ENCODE measurements around the gene TBL1XR1.
A peak's percentile ranks its signal among the peaks of the same experiment; 100 is the strongest.
"Not testable (repeated sequence)": the region's sequence is repeated elsewhere in the genome, so short reads cannot be mapped to it uniquely, and the experiment has no call there.

Gene TBL1XR1

DNA sequence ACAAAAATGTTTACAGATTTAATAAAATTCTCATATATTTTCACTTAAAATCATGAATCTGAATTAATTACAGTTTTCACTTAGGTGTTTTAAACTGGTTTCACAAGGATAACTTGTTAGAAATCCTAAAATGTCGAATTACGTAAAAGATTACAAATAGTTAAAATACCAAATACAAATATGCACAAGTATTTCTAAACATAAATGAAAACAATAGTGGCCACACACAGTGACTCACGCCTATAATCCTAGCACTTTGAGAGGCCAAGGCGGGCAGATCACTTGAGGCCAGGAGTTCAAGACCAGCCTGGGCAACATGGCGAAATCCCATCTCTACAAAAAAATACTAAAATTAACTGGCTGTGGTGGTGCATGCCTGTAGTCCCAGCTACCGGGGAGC lies 10.9 kb upstream of the TBL1XR1 start:
- DNase-seq, result no peak

DNA sequence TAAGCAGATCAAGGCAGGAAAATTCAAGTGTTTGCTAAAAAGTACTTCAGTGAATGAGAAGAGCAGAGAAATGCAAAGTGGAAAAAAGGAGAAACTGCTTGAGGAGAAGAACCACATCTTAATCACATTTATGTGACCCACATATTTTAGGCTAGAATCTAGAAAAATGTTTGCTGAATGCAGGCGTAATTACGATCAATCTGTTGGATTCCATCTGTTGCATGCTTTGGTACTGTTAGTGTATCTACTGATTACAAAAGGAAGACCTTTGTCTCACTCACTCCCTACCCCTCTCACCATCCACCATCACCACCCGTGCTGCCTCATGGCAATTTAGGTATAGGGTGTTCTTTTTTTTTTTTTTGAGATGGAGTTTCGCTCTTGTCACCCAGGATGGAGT lies 9.7 kb upstream of the TBL1XR1 start:
- no peak for DNase-seq

DNA sequence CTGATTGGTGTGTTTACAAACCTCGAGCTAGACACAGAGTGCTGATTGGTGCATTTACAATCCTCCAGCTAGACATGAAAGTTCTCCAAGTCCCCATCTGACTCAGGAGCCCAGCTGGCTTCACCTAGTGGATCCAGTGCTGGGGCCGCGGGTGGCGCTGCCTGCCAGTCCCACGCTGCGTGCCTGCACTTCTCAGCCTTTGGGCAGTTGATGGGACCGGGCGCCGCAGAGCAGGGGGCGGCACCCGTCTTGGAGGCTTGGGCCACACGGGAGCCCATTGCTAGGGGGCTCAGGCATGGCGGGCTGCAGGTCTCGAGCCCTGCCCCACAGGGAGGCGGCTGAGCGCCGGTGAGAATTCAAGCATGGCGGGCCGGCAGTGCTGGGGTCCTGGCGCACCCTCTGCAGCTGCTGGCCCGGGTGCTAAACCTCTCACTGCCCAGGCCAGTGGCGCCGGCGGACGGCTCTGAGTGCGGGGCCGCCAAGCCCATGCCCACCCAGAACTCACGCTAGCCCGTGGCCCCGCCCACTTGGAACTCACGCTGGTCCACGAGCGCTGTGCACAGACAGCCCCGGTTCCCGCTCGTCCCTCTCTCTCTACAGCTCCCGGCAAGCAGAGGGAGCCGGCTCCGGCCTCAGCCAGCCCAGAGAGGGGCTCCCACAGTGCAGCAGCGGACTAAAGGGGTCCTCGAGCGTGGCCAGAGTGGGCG lies 6.6 kb upstream of the TBL1XR1 start:
- no peak for DNase-seq

DNA sequence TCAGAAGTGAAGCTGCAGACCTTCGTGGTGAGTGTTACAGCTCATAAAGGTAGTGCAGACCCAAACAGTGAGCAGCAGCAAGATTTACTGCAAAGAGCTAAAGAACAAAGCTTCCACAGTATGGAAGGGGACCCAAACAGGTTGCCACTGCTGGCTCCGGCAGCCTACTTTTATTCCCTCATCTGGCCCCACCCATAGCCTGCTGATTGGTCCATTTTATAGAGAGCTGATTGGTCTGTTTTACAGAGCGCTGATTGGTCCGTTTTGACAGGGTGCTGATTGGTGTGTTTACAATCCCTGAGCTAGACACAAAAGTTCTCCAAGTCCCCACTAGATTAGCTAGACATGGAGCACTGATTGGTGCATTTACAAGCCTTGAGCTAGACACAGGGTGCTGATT lies 5.7 kb upstream of the TBL1XR1 start:
- DNase-seq, result not testable (repeated sequence)

DNA sequence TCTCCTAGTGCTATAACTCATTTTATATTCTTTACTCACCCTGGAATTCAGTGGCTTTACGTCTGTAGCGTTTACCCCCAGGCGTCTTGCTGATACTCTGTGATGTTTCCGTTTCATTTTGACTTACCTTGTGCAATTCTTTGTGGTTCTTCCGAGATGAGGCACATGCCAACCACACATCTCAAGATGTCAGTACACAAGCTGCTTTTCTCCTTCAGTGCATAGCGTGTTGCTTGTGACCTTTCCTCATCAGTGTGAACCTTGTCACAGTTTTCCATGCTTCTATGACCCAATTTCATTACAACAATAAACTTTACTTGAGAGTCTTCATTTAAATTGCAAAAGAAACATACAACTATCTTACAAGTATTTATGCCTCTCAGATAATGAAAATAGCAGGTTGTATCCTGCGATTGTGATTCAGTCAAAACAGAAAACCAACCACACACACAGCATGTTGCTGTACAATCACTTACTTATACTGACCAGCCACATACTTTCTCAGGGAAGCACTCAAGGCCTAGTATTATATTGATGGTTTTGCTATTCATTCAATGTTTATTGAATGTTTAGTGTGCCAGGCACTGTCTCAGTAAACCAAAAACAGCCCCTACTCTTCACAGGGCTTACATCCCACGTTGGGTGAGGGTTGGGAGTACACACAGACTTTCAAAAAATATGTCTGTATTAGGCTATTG lies 4.6 kb upstream of the TBL1XR1 start:
- peak; percentile 46 for DNase-seq

DNA sequence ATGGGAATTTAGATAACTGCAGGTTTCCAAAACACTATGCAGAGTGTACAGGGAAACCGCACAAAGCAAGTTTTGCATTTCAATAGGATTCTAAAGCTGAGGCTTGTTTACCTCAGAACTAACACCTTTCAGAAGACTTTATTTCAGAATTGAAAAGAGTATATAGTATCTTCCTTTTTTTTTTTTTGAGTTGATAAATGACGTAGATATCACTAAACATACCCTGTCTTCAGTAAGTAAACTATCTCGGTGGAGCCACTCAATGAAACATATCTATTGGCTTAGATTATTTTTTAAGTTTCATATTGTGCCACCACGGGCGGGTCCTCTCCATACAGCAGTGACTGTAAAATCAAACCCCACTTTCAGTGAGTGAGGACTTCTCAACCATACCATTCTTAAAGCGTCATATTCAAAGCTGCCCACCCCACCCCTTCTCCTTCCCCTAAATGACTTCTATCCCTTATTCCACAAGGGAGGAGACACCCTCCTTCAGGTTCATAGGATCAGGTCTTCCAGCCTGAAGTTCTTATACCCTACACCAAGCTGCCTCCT lies 2.0 kb upstream of the TBL1XR1 start:
- DNase-seq, result no peak

DNA sequence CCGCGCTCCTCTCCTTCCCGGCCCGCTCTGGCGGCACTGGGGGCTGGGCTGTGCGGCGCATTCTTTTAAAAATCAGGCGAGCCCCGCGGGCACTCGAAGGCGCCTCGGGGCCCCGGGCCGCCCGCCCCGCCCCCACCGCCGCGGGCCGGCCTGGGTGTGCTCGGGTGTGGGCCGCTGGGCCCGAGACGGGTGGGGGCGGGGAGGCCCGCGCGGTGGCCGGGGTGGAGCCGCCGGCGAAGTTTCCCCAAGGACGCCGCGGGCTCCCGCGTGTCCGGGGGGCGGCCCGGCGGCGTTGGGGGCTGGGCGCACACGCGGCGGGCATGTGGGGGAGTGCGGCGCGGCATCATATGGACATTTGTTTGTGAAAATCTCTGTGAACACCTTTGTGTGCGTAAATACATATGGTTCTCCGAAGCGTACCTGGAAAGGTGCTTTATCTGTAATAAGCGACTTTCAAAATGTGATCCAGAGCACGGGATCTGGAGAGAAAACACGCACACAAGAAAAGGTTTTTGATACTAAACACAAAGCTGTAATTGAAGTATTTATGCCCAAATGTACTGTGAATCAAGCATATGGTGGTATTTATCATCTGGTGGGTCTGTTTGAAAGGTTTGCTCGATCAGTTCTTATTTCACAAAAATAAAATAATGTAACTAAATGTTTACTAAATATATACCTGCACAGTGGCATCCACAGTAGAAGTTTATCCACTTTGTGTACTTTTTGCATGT lies 612 bp upstream of the TBL1XR1 start:
- DNase-seq, result no peak

DNA sequence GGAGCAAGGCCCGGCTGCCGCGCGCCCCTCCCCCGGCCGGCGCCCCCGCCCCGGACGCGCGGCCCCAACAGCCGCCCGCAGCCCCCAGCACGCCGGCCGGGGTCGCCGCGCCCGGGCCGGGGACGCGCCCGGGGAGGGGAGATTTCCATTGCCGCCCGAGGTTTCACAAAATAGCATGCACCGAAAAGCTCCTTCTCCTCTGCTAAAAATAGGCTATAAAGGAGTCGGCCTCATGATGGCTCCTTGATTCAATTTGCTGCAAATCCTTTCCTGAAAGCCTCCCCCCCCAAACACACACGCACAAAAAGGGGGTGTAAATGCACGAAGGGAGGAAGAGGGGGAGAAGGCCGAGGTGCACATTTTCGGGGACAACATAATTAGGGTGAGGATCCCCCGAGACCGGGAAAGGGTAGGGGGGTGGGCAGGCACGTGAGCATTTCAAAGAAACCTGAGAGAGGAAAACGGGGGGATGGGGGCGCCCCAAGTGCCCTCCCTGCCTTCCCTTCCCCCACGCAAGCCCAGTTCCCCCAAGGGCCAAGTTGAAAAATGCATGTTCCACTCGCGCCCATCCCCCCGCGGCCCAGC lies 734 bp downstream of the TBL1XR1 start:
- DNase-seq, result no peak

DNA sequence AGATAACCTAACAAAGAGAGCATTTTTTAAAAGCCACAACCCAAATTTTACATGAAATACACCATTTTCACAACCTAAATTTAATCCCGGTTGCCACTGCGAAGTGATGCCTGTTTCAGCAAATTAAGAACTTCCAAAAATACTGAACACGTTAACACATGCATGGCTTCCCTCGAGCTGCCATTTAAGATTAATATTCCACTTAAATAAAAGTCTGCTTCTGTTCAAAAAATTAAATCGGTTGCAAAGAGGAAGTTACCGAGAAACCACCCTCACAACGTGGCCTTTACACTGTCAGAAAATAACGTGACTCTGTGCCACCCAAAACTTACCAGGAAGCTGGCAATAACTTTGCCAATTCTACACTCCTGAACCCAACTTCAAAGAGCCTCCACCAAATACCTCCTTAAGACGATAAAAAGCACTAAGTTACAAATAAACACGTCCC lies 1.2 kb downstream of the TBL1XR1 start:
- DNase-seq, result peak; percentile 15

DNA sequence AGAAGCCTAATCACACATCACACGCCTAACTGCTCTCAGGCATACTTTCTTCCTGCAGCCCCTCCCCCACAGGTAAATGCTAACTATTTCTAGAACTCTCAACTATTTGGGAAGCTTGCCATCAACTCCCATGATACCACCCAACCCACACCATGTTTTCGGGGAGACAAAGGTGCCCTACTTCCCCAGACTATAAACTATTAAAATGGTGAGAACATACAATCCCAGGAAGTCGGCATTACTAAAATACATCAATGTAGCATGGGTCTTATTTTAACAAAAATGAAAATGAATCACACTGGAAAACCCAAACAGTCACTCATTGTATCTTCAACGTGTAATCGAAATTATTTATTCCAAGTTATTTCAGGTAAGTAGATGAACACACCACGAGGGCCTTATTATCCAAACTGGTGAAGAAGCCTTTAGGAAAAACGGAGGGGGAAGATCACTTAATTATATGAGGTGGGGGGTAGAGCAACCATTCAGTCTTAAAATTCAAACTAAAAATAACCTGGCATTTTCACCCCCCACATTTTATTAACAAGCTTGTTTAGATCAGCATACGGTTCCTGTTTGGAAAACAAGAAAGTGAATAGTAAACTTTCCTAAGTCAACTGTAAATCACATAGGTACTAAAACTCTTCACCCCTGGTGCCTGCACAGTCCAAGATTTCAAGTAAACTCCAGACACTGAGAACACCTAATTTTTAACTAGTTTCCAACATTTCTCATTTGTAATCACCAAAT lies 1.9 kb downstream of the TBL1XR1 start:
- DNase-seq, result no peak

DNA sequence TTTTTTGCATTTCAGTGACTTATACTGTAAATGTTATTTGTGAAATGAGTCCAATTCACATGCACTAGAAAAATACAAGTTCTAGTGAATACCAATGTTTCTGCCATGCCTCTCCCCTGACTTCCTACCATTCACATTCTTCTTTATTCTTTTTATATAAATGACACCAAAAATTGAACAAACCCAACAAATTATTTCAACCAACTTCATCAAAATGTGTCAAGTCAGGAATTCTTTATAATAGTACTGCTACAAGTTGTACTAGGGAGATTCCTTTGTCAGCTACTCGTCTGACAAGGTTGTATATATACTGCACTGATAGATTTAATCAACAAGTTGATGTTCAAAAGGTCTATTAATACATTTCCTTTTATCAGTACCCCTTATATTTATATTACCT lies 3.0 kb downstream of the TBL1XR1 start:
- no peak for DNase-seq

DNA sequence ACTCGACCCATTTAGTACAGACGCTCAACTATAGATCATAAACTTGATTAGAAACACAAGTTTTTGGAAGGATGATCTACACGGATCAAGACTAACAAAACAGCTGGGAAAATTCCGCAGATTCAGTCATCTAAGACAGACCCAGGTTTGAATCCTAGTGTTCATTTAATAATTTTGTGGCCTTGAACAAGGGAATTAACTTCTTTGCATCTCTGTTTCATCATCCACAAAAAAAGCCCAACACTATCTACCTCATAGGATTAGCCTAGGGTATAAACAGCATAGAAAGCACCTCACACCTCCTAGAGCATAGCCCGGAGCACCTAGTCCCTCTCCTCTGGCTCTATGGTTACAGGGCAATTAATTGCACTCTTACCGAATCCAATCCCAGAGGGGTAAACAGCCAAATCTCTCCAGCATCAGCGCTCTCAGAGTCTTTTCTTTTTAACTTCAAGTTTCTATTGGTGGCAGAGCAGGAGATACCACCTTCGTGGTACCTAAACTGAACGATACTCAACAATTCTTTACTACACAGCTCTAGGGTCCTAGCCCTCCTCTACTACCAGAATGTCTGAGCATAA lies 3.5 kb downstream of the TBL1XR1 start:
- no peak for DNase-seq

DNA sequence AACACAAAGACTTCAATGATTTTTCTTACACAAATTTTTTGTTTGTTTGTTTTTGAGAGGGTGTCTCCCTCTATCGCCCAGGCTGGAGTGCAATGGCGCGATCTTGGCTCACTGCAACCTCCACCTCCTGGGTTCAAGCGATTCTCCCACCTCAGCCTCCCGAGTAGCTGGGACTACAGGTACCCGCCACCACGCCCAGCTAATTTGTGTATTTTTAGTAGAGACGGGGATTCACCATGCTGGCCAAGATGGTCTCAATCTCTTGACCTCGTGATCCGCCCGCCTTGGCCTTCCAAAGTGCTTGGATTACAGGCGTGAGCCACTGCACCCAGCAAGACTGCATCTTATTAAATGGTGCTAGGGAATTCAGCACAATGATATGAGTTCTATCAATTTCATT lies 4.0 kb downstream of the TBL1XR1 start:
- not testable (repeated sequence) for DNase-seq

DNA sequence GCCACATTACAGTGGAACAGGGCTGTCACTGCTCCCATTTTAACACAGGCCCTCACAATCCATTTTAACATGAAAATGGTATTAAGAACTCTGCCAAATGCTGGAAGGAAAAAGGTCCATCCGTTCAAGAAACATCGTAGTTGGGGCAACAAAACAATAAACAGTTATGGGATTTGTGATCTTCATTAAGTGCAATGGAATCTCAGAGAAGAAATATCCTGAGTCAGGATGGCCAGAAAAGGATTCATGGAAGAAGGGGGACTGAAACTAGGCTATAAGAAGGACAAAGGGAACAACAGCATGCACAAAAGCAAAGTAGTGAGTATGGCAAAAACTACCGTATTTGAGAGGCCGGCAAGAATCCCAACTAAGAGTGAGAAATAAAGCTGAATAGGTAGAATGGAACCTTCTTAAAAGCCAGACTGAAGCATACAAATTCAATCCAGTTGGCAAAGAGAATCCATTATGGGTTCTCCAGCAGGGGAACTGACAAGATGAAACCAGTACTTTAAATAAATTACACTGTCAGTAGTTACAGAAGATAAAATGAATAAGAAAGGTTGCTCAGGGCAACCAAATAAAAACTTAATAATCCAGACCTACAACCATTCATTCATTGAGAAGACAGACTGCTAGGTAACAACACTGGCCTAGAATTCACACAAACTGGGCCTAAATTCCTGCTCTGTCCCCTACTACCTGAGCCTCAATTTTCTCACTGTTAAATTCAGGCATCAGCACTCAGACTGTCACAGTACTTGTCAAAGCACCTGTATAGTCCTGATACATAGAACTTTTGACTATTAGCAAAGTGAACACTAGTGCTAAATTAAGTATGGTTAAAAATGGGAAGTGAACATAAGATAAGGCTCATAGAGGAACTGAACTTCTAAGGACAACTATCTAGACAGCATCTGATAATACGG lies 6.3 kb downstream of the TBL1XR1 start:
- no peak for DNase-seq

DNA sequence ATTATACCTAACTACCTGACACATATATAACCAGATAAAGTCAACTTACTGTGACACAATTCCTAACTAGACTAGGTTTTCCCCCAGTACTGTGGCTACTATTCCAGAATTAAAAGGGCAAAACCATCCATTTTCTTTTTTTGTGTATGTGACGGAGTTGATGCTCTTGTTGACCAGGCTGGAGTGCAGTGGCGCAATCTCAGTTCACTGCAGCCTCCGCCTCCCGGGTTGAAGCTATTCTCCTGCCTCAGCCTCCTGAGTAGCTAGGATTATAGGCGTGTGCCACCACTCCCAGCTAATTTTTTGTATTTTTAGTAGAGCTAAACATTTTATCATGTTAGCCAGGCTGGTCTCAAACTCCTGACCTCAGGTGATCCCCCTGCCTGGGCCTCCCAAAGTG lies 7.1 kb downstream of the TBL1XR1 start:
- not testable (repeated sequence) for DNase-seq

DNA sequence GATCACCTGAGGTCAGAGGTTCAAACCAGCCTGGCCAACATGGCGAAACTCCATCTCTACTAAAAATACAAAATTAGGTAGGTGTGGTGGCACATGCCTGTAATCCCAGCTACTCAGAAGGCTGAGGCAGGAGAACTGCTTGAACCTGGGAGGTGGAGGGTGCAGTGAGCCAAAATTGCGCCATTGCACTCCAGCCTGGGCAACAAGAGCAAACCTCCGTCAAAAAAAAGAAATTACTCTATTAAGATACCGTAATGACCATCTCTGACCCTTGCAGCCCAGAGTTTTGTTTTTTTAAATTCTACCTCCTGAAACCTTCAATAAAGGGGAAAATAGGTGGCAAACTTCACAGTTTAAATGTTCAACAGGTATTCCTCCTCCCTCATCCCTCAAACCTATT lies 9.0 kb downstream of the TBL1XR1 start:
- not testable (repeated sequence) for DNase-seq

DNA sequence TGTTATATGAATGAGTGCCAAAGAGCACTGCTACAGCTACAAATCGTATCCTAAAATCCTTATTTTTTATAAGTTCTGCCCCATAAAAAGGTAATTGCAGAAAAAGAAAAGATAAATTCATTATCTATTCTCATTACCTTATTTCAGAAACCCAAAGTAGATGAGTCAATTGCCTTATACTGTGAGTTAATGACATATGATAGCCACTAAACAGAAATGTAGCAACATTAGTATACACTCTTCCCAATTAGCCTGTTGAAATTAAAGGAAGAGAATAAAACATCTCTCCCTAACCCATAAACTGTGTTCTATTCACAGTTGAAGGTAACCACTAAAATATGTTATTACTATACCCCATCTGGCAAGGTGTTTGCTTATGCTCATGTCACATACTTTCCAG lies 11.0 kb downstream of the TBL1XR1 start:
- DNase-seq, result no peak

DNA sequence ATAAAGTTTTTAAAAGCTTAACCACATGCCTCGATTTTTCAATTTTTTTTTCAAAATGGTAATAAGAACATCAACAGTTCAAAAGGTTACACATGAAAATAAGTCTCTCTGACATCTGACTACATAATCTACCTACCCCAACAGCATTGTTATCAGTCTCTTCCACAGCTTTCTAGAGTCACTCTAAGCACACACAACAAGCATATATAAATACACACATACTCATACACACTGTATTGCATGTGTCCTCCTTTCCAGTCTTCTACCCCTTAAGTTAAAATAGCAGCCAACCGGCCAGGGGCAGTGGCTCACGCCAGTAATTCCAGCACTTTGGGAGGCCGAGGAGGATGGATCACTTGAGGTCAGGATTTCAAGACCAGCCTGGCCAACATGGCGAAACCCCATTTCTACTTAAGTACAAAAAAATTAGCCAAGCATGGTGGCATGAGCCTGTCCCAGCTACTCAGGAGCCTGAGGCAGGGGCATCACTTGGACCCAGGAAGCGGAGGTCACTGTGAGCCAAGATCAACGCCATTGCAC lies 12.2 kb downstream of the TBL1XR1 start:
- DNase-seq, result no peak

DNA sequence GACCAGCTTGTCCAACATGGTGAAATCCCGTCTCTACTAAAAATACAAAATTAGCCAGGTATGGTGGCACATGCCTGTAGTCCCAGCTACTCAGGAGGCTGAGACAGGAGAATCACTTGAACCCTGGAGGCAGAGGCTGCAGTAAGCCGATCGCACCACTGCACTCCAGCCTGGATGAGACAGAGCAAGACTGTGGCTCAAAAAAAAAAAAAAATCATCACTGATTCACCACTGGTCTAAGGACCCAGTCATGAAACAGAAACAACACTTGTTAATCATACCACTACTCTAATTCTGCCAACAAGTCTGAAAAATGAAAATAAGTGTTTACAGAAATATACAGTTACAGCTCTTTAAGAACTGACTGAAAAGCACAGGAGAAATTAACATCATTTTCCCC lies 12.7 kb downstream of the TBL1XR1 start:
- not testable (repeated sequence) for DNase-seq

DNA sequence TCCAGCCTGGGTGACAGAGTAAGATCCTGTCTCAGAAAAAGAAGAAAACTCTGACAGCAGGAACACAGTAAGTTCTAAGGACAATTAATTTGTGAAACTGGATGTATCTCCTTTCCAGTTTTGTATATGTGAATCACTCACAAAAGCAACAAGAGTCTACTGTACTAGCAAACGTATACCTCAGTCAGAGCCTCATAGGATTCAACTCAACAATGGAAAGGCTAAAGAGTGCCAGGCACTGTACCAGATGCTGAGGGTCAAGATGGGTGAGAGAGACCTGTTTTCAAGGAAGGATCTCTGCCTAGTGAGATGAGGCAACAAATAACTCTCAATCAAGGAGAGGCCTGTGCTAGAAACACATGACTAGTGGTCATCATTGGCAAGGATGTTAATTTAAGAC lies 14.9 kb downstream of the TBL1XR1 start:
- no peak for DNase-seq

DNA sequence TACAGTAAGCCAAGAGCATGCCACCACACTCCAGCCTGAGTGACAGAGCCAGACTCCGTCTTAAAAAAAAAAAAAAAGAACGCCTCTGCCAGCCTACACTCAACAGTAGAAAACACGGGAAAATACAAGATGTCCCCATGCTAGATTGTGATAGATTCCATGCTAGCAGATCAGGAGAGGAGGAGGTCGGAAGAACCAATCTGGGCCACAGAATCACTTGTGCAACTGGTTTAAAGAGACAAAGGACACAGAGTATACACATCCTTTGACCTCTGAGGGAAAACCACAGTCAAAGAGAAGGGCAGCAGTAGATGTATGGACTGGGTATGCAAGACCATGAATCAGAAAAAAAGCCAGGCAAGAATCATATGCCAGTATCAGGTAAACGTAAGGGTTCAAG lies 15.9 kb downstream of the TBL1XR1 start:
- DNase-seq, result no peak

Data from activated gamma-delta T cell treated with Interleukin-2 at 50 U/mL for 16 hours (primary cell).